ENCODE data around the gene FAHD2A.

- TF ChIP-seq EP300 (IDR thresholded peaks at IDR 0.05; ENCODE audit: borderline replicate concordance in 1 of 2, low read depth in 2 of 2, low read length in 2 of 2): no peak
- TF ChIP-seq CTCF (IDR thresholded peaks at IDR 0.05; ENCODE audit: control extremely low read depth in 1 of 3, insufficient read depth in 1 of 3, low read depth in 1 of 3, low read length in 3 of 3): no peak
- TF ChIP-seq POLR2A (IDR thresholded peaks at IDR 0.05; ENCODE audit: control extremely low read depth in 1 of 2, low read depth in 2 of 2, low read length in 2 of 2): no peak
- TF ChIP-seq RFX5 (IDR thresholded peaks at IDR 0.05; ENCODE audit: borderline replicate concordance, low read depth, low read length): no peak
These were observed 49.4 kb upstream of the FAHD2A start for GRCh38 chr2:95353055-95353575.
